ENCODE data around the gene MBD3L2B.

MBD3L2B gene

DNA sequence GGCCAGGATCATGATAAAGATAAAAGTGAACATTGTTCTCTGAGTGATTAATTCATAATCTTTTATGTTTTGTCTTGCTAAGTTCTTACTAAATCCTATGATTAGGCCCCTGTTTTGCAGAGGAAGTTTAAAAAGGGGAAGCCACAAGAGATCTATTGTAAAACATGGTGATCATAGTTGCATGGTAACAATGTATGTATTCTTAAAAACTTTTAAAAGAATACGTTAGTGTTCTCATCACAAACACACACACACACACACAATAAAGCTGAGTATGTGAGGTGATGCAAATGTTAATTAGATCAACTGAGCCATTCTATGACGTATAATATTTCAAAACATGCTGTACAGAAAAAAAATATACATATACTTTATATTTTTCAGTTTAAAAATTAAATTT is 51.2 kb downstream of the MBD3L2B start:
- Histone ChIP-seq H3K9ac (ENCODE audit: low read depth in 1 of 2, low read length in 2 of 2) (no peak overlapping the region), H3K4me3 (ENCODE audit: low read length in 2 of 2) (no peak overlapping the region)

DNA sequence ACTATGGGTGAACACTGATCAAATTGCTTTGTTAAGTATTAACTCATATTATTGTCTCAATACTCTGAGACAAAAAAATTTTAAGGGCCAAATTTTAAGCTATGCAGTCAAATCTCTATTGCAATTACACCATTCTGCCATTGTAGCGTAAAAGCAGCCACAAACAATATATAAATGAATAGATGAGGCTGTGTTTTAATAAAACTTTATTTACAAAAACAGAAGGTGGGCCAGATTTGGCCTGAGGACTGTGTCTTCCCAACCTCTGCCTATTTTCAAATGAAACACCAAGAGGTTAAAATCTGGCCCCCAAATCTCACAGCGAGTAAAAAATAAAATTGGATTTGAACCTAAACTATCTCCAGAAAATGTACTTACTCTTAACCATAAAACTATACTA is 51.7 kb downstream of the MBD3L2B start:
- no peaks in the 10 kb centered on the region for H3K36me3 ChIP-seq (ENCODE audit: control insufficient read depth in 2 of 2, insufficient read depth in 2 of 2, low read length in 2 of 2)
- no peaks in the 10 kb centered on the region for H3K9me3 ChIP-seq (ENCODE audit: control insufficient read depth in 2 of 2, low read length in 2 of 2)
- no peaks in the 10 kb centered on the region for H3K27me3 ChIP-seq (ENCODE audit: control insufficient read depth in 2 of 2, insufficient read depth in 2 of 2, low read length in 2 of 2)
- no peak overlapping the region for H3K27ac ChIP-seq (ENCODE audit: low read depth in 2 of 2, low read length in 2 of 2)
- H3K4me1 ChIP-seq (ENCODE audit: control insufficient read depth in 2 of 2, insufficient read depth in 2 of 2, low read length in 2 of 2): no peaks in the 10 kb centered on the region
- H3K4me3 ChIP-seq (ENCODE audit: low read length in 2 of 2): no peak overlapping the region
- no peak overlapping the region for H3K9ac ChIP-seq (ENCODE audit: low read depth in 1 of 2, low read length in 2 of 2)

More for the DNA sequence above, 51.2 kb downstream of the MBD3L2B start:
- H3K27ac ChIP-seq (ENCODE audit: low read depth in 2 of 2, low read length in 2 of 2): no peak overlapping the region
- no peaks in the 10 kb centered on the region for H3K9me3 ChIP-seq (ENCODE audit: control insufficient read depth in 2 of 2, low read length in 2 of 2)
- no peaks in the 10 kb centered on the region for H3K36me3 ChIP-seq (ENCODE audit: control insufficient read depth in 2 of 2, insufficient read depth in 2 of 2, low read length in 2 of 2)
- no peaks in the 10 kb centered on the region for H3K27me3 ChIP-seq (ENCODE audit: control insufficient read depth in 2 of 2, insufficient read depth in 2 of 2, low read length in 2 of 2)
- no peaks in the 10 kb centered on the region for H3K4me1 ChIP-seq (ENCODE audit: control insufficient read depth in 2 of 2, insufficient read depth in 2 of 2, low read length in 2 of 2)
